IPS-18c (cell line): ENCODE data around the gene TRAPPC11.

ENCODE experiments used
- H3K4me3 ChIP-seq: 2 replicates; pipeline ENCODE4 v1.7.0; 2013; ENCODE audit warnings: low read depth, mild to moderate bottlenecking, low read length, moderate library complexity; ENCODE audit not compliant: insufficient read depth
- H3K9me3 ChIP-seq: one replicate; pipeline ENCODE4 v1.6.1; 2013; ENCODE audit warnings: mild to moderate bottlenecking, low read length, moderate library complexity; ENCODE audit not compliant: control insufficient read depth, insufficient read depth

Gene TRAPPC11

GRCh38 chr4:183732296-183732695, 73.2 kb downstream of the TRAPPC11 start:
- H3K9me3 ChIP-seq, result no peaks in the 10 kb centered on the region
- no peak overlapping the region for H3K4me3 ChIP-seq

GRCh38 chr4:183733181-183733580, 74.1 kb downstream of the TRAPPC11 start:
- no peak overlapping the region for H3K4me3 ChIP-seq
- H3K9me3 ChIP-seq, result no peaks in the 10 kb centered on the region

DNA sequence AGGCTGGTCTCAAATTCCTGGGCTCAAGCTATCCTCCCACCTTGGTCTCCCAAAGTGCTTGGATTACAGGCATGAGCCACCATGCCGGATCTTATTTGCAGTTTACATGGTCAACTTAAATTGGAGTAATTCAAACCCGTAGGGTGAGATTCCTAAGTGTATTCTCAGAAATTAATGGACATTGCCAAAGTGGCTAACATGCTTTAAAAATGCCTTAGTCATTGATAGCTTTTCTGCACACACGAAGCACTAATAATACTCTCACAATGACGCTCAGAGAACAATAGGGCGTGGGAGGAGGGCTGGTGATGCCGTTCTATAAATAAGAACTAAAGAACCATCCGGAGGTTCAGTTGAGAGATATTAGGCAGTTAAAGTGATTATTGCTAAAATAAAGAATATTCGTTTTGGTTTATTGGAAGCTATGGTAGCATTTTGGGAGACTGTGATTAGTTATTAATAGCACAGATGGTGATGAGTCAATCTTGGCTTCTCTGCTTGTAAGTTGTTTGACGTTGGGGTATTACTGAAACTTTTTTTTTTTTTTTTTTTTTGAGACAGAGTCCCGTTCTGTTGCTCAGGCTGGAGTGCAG, 79.1 kb downstream of the TRAPPC11 start:
- Histone ChIP-seq H3K4me3 (no peak overlapping the region), H3K9me3 (no peaks in the 10 kb centered on the region)

GRCh38 chr4:183738961-183739360, 79.9 kb downstream of the TRAPPC11 start:
- no peaks in the 10 kb centered on the region for H3K9me3 ChIP-seq
- no peak overlapping the region for H3K4me3 ChIP-seq

- H3K4me3 ChIP-seq, result no peak overlapping the region
- peaks cover 2% of the 10 kb centered on the region for H3K9me3 ChIP-seq
These were observed 87.5 kb downstream of the TRAPPC11 start for GRCh38 chr4:183746305-183747229.

DNA sequence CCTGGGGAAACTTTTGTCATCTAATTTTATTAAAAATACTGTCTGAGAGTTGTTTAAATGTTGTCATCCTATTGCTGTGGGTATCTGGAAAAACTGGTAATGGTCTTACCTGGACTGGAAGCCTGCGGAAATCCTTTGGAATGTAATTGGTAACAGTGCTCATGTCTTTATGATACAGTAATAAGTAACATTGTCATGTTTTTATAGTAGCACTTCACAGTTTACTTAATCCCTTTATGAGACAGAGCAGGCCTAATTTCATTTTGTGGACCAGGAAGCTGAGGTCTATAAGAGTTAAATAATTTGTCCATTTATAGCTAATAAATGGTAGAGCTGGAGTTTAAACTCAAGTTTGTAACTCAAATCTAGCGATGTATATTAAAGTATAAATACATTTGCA, 88.3 kb downstream of the TRAPPC11 start:
- Histone ChIP-seq H3K4me3 (no peak overlapping the region), H3K9me3 (peaks cover 2% of the 10 kb centered on the region)

DNA sequence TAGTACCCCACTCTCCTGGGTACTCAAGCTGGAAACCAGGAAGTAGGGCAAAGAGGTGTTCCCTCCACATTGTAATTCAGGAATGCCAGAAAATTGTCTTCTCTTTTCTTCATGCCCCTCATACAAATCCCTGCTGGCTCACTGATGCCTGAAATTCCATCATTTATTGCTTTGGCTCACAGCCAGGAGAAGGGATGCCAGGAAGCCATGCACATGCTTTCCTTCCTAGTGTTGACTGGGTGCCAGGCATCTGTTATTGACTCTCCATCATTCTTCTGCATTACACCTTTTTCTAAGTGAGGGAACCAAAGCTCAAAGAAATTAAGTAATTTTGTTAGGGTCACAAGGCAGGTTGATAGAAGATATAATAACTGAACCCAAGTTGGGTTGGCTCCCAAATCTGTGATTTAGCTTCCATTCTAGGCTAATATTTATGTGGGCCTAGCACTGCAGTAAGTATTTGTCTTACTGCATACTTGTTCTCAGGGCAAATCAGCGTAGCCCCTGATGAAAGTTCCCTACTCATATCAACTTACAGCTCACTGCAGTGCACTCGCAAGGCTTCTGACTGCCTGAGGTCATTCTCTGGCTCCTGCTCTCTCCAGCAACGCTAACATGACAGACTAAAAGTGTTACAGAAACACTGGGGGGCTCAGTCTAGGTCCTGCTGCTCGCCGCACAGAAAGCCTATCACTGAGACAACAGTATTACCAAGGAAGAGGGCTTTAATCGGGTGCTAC, 89.0 kb downstream of the TRAPPC11 start:
- peaks cover 2% of the 10 kb centered on the region for H3K9me3 ChIP-seq
- H3K4me3 ChIP-seq, result no peak overlapping the region

GRCh38 chr4:183751106-183751505, 92.0 kb downstream of the TRAPPC11 start:
- H3K4me3 ChIP-seq, result no peak overlapping the region
- H3K9me3 ChIP-seq, result peaks cover 2% of the 10 kb centered on the region

- H3K9me3 ChIP-seq, result no peaks in the 10 kb centered on the region
These were observed 96.5 kb downstream of the TRAPPC11 start for GRCh38 chr4:183755596-183755995.

GRCh38 chr4:183757060-183757459, 98.0 kb downstream of the TRAPPC11 start:
- H3K4me3 ChIP-seq, result no peak overlapping the region

More at GRCh38 chr4:183755596-183755995, 96.5 kb downstream of the TRAPPC11 start:
- no peak overlapping the region for H3K4me3 ChIP-seq

GRCh38 chr4:183758061-183758757, 99.1 kb downstream of the TRAPPC11 start:
- H3K4me3 ChIP-seq, result peak overlapping the region; percentile 22; the same call in 1 of the 2 replicates
- no peaks in the 10 kb centered on the region for H3K9me3 ChIP-seq

More at GRCh38 chr4:183757060-183757459, 98.0 kb downstream of the TRAPPC11 start:
- H3K9me3 ChIP-seq, result no peaks in the 10 kb centered on the region

- Histone ChIP-seq H3K4me3 (peak overlapping the region; percentile 22; the same call in 1 of the 2 replicates), H3K9me3 (no peaks in the 10 kb centered on the region)
These were observed 99.8 kb downstream of the TRAPPC11 start for GRCh38 chr4:183758758-183759447.

DNA sequence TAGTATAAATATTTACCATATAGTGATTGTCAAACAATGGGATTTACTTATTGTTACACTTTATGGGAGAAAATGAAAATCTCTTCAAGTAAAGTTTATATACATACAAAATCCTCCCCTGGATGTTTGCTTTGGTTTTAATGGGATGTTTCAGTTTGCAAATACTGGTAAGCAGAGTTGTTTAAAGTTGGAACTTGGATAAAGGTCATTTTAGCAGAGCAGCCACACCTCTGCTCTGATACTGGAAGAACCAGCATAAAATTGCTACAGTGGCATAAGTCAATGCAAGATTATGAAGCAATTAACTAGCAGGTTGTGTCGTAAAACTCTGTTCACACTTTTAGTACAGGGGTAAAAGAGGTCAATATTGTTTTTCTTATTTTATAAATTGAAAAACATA, 101.2 kb downstream of the TRAPPC11 start:
- H3K9me3 ChIP-seq, result no peaks in the 10 kb centered on the region
- no peak overlapping the region for H3K4me3 ChIP-seq
